Measurements from ENCODE around the gene ZNF277. TPM values are rescaled to one million over a fixed set of nuclear protein-coding genes. Genes with fewer than 3 reads are reported as not detected.

Gene ZNF277
- total RNA-seq, 1 experiment from 2014 or later, result 37.4 TPM

DNA sequence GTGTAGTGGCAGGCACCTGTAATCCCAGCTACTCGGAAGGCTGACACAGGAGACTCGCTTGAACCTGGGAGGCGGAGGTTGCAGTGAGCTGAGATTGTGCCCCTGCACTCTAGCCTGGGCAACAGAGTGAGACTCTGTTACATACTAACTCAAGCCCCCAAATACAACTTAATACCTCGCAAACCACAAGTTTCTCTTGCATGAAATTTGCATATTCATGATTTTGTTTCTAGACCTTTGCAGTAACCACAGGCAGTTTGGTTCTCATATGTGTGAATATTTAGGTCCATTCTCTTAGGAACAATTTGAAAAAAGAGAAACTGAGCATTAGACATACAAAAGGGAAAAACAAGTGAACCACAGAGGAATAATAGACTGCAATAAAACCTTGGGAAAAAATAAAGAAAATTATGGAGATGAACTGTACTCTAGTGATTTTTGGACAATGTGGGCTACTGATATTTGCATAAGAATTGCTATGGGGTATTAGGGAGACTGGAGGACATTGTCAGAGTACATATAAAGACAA, 77.0 kb downstream of the ZNF277 start:
- Histone ChIP-seq H3K4me2 (ENCODE audit: low read depth, low read length, poor library complexity, severe bottlenecking) (no peak overlapping the region), H3K9me2 (replicated peaks; ENCODE audit: insufficient read depth, low read length) (no peaks in the 10 kb centered on the region)

GRCh38 chr7:112286250-112287086, 80.0 kb downstream of the ZNF277 start:
- Histone ChIP-seq H3K9me2 (replicated peaks; ENCODE audit: insufficient read depth, low read length) (no peaks in the 10 kb centered on the region), H2AFZ (ENCODE audit: low read length) (no peak overlapping the region), H3K4me3 (ENCODE audit: low read length) (no peak overlapping the region), H4K20me1 (ENCODE audit: insufficient read depth, low read depth, low read length) (no peaks in the 10 kb centered on the region; the same call in 1 of the 2 replicates), H3K9ac (ENCODE audit: low read length) (no peak overlapping the region), H3K4me2 (ENCODE audit: low read depth, low read length, poor library complexity, severe bottlenecking) (no peak overlapping the region), H3K9me3 (ENCODE audit: low read length) (no peaks in the 10 kb centered on the region), H3K4me1 (ENCODE audit: low read length) (peaks cover 5% of the 10 kb centered on the region), H3K36me3 (ENCODE audit: insufficient read depth, low read length) (no peaks in the 10 kb centered on the region), H3K79me2 (ENCODE audit: low read length) (no peaks in the 10 kb centered on the region), H3K27ac (ENCODE audit: low read length) (no peak overlapping the region), H3K27me3 (ENCODE audit: low read length) (no peaks in the 10 kb centered on the region)
- no peak for DNase-seq

More for the DNA sequence above, 77.0 kb downstream of the ZNF277 start:
- Histone ChIP-seq H3K9me3 (ENCODE audit: low read length) (no peaks in the 10 kb centered on the region), H3K4me3 (ENCODE audit: low read length) (no peak overlapping the region), H2AFZ (ENCODE audit: low read length) (no peak overlapping the region), H3K4me1 (ENCODE audit: low read length) (peaks cover 5% of the 10 kb centered on the region), H3K27ac (ENCODE audit: low read length) (no peak overlapping the region), H3K36me3 (ENCODE audit: insufficient read depth, low read length) (no peaks in the 10 kb centered on the region), H4K20me1 (ENCODE audit: insufficient read depth, low read depth, low read length) (peaks cover 3% of the 10 kb centered on the region; the same call in 1 of the 2 replicates), H3K27me3 (ENCODE audit: low read length) (no peaks in the 10 kb centered on the region), H3K9ac (ENCODE audit: low read length) (no peak overlapping the region), H3K79me2 (ENCODE audit: low read length) (no peaks in the 10 kb centered on the region)
- DNase-seq, result no peak

DNA sequence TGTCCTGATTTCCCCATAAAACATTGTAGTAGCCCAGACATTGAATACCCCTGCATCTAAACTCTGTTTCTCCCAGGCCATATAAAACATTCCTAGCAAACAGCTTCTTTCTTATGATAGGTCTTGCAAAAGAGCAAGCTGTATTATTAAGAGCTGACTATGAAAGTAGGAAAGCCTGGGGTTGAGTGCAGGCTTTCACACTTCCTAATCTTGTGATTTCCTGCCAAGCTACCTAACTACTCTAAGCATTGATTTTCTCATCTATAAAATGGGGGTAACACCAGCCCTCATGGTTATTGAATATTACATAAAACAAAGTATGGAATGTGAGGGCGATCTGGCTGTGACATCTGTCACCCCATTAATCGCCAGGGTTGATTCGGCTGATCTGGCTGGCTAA, 81.8 kb downstream of the ZNF277 start:
- H3K4me3 ChIP-seq (ENCODE audit: low read length), result no peak overlapping the region
- no peaks in the 10 kb centered on the region for H3K9me3 ChIP-seq (ENCODE audit: low read length)
- H4K20me1 ChIP-seq (ENCODE audit: insufficient read depth, low read depth, low read length), result no peaks in the 10 kb centered on the region; the same call in 1 of the 2 replicates
- H3K27ac ChIP-seq (ENCODE audit: low read length), result no peak overlapping the region
- H3K79me2 ChIP-seq (ENCODE audit: low read length), result no peaks in the 10 kb centered on the region
- H3K9ac ChIP-seq (ENCODE audit: low read length), result no peak overlapping the region
- H3K9me2 ChIP-seq (replicated peaks; ENCODE audit: insufficient read depth, low read length), result no peaks in the 10 kb centered on the region
- no peak overlapping the region for H3K4me2 ChIP-seq (ENCODE audit: low read depth, low read length, poor library complexity, severe bottlenecking)
- no peaks in the 10 kb centered on the region for H3K36me3 ChIP-seq (ENCODE audit: insufficient read depth, low read length)
- H3K27me3 ChIP-seq (ENCODE audit: low read length), result no peaks in the 10 kb centered on the region
- DNase-seq, result no peak
- peaks cover 5% of the 10 kb centered on the region for H3K4me1 ChIP-seq (ENCODE audit: low read length)
- H2AFZ ChIP-seq (ENCODE audit: low read length), result no peak overlapping the region

DNA sequence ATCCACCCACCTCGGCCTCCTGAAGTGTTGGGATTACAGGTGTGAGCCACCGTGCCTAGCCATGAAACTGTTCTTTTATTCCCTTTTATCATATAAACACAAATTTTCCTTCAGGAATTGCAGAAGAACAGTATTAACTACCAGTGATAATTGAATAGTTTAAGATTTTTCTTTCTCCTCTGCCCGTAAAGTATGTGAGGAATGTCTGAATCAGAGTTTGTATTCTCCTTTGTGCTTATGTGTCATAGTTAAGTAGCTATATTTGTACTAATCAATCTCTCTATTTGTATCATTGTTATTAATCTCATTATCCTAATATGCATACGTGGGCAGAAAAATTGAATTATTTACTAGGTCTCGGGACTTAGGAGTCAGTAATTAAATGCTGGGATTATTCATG, 83.6 kb downstream of the ZNF277 start:
- no peaks in the 10 kb centered on the region for H3K9me2 ChIP-seq (replicated peaks; ENCODE audit: insufficient read depth, low read length)
- no peaks in the 10 kb centered on the region for H3K36me3 ChIP-seq (ENCODE audit: insufficient read depth, low read length)
- H2AFZ ChIP-seq (ENCODE audit: low read length), result no peak overlapping the region
- peaks cover 5% of the 10 kb centered on the region for H3K4me1 ChIP-seq (ENCODE audit: low read length)
- no peaks in the 10 kb centered on the region for H3K27me3 ChIP-seq (ENCODE audit: low read length)
- H4K20me1 ChIP-seq (ENCODE audit: insufficient read depth, low read depth, low read length), result no peaks in the 10 kb centered on the region
- no peak for DNase-seq
- H3K9me3 ChIP-seq (ENCODE audit: low read length), result no peaks in the 10 kb centered on the region
- H3K79me2 ChIP-seq (ENCODE audit: low read length), result no peaks in the 10 kb centered on the region
- no peak overlapping the region for H3K27ac ChIP-seq (ENCODE audit: low read length)
- no peak overlapping the region for H3K4me3 ChIP-seq (ENCODE audit: low read length)
- no peak overlapping the region for H3K9ac ChIP-seq (ENCODE audit: low read length)
- no peak overlapping the region for H3K4me2 ChIP-seq (ENCODE audit: low read depth, low read length, poor library complexity, severe bottlenecking)

GRCh38 chr7:112292162-112292561, 85.7 kb downstream of the ZNF277 start:
- no peaks in the 10 kb centered on the region for H3K9me3 ChIP-seq (ENCODE audit: low read length)
- H4K20me1 ChIP-seq (ENCODE audit: insufficient read depth, low read depth, low read length), result no peaks in the 10 kb centered on the region
- H3K4me1 ChIP-seq (ENCODE audit: low read length), result no peaks in the 10 kb centered on the region
- H3K79me2 ChIP-seq (ENCODE audit: low read length), result no peaks in the 10 kb centered on the region
- DNase-seq, result no peak
- no peaks in the 10 kb centered on the region for H3K27me3 ChIP-seq (ENCODE audit: low read length)
- H3K4me3 ChIP-seq (ENCODE audit: low read length), result no peak overlapping the region
- no peak overlapping the region for H3K9ac ChIP-seq (ENCODE audit: low read length)
- no peak overlapping the region for H2AFZ ChIP-seq (ENCODE audit: low read length)
- H3K9me2 ChIP-seq (replicated peaks; ENCODE audit: insufficient read depth, low read length), result no peaks in the 10 kb centered on the region
- H3K4me2 ChIP-seq (ENCODE audit: low read depth, low read length, poor library complexity, severe bottlenecking), result no peak overlapping the region
- H3K36me3 ChIP-seq (ENCODE audit: insufficient read depth, low read length), result no peaks in the 10 kb centered on the region
- no peak overlapping the region for H3K27ac ChIP-seq (ENCODE audit: low read length)

- H4K20me1 ChIP-seq (ENCODE audit: insufficient read depth, low read depth, low read length), result no peaks in the 10 kb centered on the region
- H3K9me3 ChIP-seq (ENCODE audit: low read length), result no peaks in the 10 kb centered on the region
- no peak overlapping the region for H3K4me2 ChIP-seq (ENCODE audit: low read depth, low read length, poor library complexity, severe bottlenecking)
- H3K9me2 ChIP-seq (replicated peaks; ENCODE audit: insufficient read depth, low read length), result no peaks in the 10 kb centered on the region
- H3K9ac ChIP-seq (ENCODE audit: low read length), result no peak overlapping the region
- H2AFZ ChIP-seq (ENCODE audit: low read length), result no peak overlapping the region
- H3K36me3 ChIP-seq (ENCODE audit: insufficient read depth, low read length), result no peaks in the 10 kb centered on the region
- DNase-seq, result no peak
- H3K27me3 ChIP-seq (ENCODE audit: low read length), result no peaks in the 10 kb centered on the region
- no peak overlapping the region for H3K4me3 ChIP-seq (ENCODE audit: low read length)
- no peaks in the 10 kb centered on the region for H3K79me2 ChIP-seq (ENCODE audit: low read length)
- H3K4me1 ChIP-seq (ENCODE audit: low read length), result no peaks in the 10 kb centered on the region
- no peak overlapping the region for H3K27ac ChIP-seq (ENCODE audit: low read length)
These were observed 86.9 kb downstream of the ZNF277 start for GRCh38 chr7:112293416-112293815.

GRCh38 chr7:112296432-112296831, 89.9 kb downstream of the ZNF277 start:
- no peak overlapping the region for H3K27ac ChIP-seq (ENCODE audit: low read length)
- H3K9me3 ChIP-seq (ENCODE audit: low read length), result no peaks in the 10 kb centered on the region
- no peaks in the 10 kb centered on the region for H4K20me1 ChIP-seq (ENCODE audit: insufficient read depth, low read depth, low read length)
- H3K4me1 ChIP-seq (ENCODE audit: low read length), result no peaks in the 10 kb centered on the region
- H2AFZ ChIP-seq (ENCODE audit: low read length), result no peak overlapping the region
- H3K9ac ChIP-seq (ENCODE audit: low read length), result no peak overlapping the region
- H3K36me3 ChIP-seq (ENCODE audit: insufficient read depth, low read length), result no peaks in the 10 kb centered on the region
- H3K4me3 ChIP-seq (ENCODE audit: low read length), result no peak overlapping the region
- no peaks in the 10 kb centered on the region for H3K79me2 ChIP-seq (ENCODE audit: low read length)
- H3K9me2 ChIP-seq (replicated peaks; ENCODE audit: insufficient read depth, low read length), result no peaks in the 10 kb centered on the region
- no peak overlapping the region for H3K4me2 ChIP-seq (ENCODE audit: low read depth, low read length, poor library complexity, severe bottlenecking)
- no peaks in the 10 kb centered on the region for H3K27me3 ChIP-seq (ENCODE audit: low read length)
- no peak for DNase-seq

- no peaks in the 10 kb centered on the region for H4K20me1 ChIP-seq (ENCODE audit: insufficient read depth, low read depth, low read length)
- no peaks in the 10 kb centered on the region for H3K36me3 ChIP-seq (ENCODE audit: insufficient read depth, low read length)
- H3K9me2 ChIP-seq (replicated peaks; ENCODE audit: insufficient read depth, low read length), result no peaks in the 10 kb centered on the region
- no peaks in the 10 kb centered on the region for H3K27me3 ChIP-seq (ENCODE audit: low read length)
- no peak overlapping the region for H2AFZ ChIP-seq (ENCODE audit: low read length)
- no peak for DNase-seq
- no peak overlapping the region for H3K9ac ChIP-seq (ENCODE audit: low read length)
- no peaks in the 10 kb centered on the region for H3K4me1 ChIP-seq (ENCODE audit: low read length)
- no peak overlapping the region for H3K4me2 ChIP-seq (ENCODE audit: low read depth, low read length, poor library complexity, severe bottlenecking)
- no peak overlapping the region for H3K27ac ChIP-seq (ENCODE audit: low read length)
- no peaks in the 10 kb centered on the region for H3K9me3 ChIP-seq (ENCODE audit: low read length)
- H3K79me2 ChIP-seq (ENCODE audit: low read length), result no peaks in the 10 kb centered on the region
- H3K4me3 ChIP-seq (ENCODE audit: low read length), result no peak overlapping the region
These were observed 91.2 kb downstream of the ZNF277 start for GRCh38 chr7:112297681-112298080.

All from Karpas-422 (cell line).